Retinal pigment epithelial cell (primary cell): ENCODE measurements around the gene COL9A2.

Source experiments
- DNase-seq: peaks from one replicate; pipeline ENCODE4 v3.0.0-alpha.2; 2010; ENCODE audit warnings: low read depth
- H3K4me3 ChIP-seq: 2 replicates; pipeline ENCODE4 v1.5.1; 2011; ENCODE audit warnings: mild to moderate bottlenecking, low read length, control low read depth, moderate library complexity
- TF ChIP-seq, protein P1 (sequence below): conservative IDR thresholded peaks from 2 replicates; pipeline ENCODE4 v1.5.1; 2011; ENCODE audit warnings: low read depth, low read length, control low read depth, inconsistent platforms

Gene COL9A2

GRCh38 chr1:40316595-40317393, at the start of gene COL9A2:
TSS of gene COL9A2 (minus strand) at chr1:40317286. CDS start at chr1:40317197, 89 bp downstream.
- peak; percentile 20 for DNase-seq
- peak within 1 kb of the TSS; percentile 65 for H3K4me3 ChIP-seq
- TF ChIP-seq, protein P1, sequence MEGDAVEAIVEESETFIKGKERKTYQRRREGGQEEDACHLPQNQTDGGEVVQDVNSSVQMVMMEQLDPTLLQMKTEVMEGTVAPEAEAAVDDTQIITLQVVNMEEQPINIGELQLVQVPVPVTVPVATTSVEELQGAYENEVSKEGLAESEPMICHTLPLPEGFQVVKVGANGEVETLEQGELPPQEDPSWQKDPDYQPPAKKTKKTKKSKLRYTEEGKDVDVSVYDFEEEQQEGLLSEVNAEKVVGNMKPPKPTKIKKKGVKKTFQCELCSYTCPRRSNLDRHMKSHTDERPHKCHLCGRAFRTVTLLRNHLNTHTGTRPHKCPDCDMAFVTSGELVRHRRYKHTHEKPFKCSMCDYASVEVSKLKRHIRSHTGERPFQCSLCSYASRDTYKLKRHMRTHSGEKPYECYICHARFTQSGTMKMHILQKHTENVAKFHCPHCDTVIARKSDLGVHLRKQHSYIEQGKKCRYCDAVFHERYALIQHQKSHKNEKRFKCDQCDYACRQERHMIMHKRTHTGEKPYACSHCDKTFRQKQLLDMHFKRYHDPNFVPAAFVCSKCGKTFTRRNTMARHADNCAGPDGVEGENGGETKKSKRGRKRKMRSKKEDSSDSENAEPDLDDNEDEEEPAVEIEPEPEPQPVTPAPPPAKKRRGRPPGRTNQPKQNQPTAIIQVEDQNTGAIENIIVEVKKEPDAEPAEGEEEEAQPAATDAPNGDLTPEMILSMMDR: no peak

DNA sequence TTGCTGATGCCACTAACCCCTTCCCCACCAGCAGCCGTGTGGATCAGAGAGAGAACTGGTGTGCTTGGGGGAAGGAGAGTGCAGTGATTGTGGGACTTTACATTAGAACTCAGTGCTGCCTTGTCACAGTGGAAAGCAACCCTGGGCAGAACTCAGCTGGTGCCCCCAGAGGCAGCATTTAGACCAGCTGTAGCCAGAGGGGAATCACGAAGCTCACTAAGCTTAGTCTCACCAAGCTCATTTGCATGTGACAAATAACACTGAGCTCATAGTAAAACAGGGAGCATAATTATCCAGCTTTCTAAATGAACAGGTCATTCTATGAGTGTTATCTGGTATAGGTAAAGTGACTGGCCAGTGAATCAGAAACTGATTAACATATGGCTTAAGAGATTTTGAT, 46.6 kb upstream of the COL9A2 start:
- H3K4me3 ChIP-seq: no peak overlapping the region
- no peak for DNase-seq
- TF ChIP-seq, protein P1: peak; percentile 25

DNA sequence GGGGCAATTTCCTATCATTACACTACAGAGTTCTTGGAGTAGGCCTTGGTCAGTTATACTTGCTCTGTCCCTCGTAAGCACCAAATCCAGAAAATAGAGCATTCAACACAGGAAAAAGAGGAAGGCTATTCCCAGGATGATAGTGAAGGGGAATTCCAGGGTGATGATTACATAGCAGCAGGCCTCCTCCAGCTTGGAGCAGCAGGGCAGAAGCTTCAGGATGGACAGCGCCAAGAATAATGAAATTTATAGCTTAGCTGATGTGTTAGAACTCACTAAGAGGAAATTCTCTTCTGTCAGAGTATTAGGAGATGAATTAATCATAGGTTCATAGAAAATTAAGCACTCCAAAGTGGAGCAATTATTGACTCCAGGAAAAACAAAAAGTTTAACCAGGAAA, 45.6 kb upstream of the COL9A2 start:
- no peak overlapping the region for H3K4me3 ChIP-seq
- TF ChIP-seq, protein P1: no peak
- no peak for DNase-seq

DNA sequence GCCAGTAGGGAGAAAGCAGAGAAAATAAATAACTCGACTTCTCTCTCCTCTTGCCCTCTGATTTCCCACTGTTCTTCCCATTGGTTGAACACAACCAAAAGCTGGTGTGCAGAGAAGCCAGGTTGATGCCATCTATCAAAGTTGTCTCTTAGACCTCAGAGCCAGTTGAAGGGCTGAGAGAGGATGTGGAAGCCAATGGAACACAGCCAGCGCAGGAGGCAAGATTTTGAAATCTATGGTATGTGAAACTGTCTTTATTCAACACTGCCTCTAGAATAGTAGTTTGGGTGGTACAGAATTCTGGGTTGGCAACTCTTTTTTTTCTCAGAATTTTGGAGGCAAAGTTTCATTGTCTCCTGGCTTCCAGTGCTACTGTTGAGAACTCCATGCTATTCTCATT, 45.1 kb upstream of the COL9A2 start:
- DNase-seq: no peak
- TF ChIP-seq, protein P1: no peak

GRCh38 chr1:40361637-40362036, 44.6 kb upstream of the COL9A2 start:
- H3K4me3 ChIP-seq: no peak overlapping the region
- DNase-seq: no peak
- TF ChIP-seq, protein P1: no peak

More for the DNA sequence above, 45.1 kb upstream of the COL9A2 start:
- H3K4me3 ChIP-seq: no peak overlapping the region

DNA sequence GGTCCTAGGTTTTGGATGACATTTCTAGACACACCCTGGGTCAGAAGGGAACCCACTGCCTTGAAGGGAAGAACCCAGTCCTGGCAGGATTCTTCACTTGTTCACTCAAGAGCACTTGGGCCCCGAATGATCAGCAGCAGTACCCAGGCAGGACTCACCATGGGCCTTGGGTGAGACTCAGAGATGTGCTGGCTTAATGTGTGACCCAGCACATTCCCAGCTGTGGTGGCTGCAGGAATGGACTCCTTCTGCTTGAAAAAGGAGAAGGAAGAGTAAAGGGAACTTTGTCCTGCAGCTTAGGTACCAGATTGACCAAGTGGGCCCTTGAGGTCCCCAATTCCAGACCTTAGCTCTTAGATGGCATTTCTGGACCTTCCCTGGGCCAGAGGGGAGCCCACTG, 44.1 kb upstream of the COL9A2 start:
- TF ChIP-seq, protein P1: no peak
- H3K4me3 ChIP-seq: no peak overlapping the region
- DNase-seq: no peak

- no peak for DNase-seq
- TF ChIP-seq, protein P1: no peak
- no peak overlapping the region for H3K4me3 ChIP-seq
Observed at GRCh38 chr1:40360631-40361030, 43.5 kb upstream of the COL9A2 start.
